OCI-LY7 (cell line): ENCODE data around the gene HEPN1.

ENCODE experiments used
- CTCF ChIP-seq: fragments of 200-600 bp; sonication (generic); conservative IDR thresholded peaks from 2 replicates; pipeline ENCODE4 v1.5.1; 2014; ENCODE audit warnings: mild to moderate bottlenecking, antibody characterized with exemption, low read length, moderate library complexity, mixed read lengths
- EZH2phosphoT487 ChIP-seq: fragments of 200-600 bp; sonication (generic); IDR thresholded peaks from 2 replicates; pipeline ENCODE4 v1.6.1; 2018; ENCODE audit warnings: low read depth, borderline replicate concordance, mild to moderate bottlenecking, mixed run types, antibody characterized with exemption, low read length, moderate library complexity, mixed read lengths

DNA sequence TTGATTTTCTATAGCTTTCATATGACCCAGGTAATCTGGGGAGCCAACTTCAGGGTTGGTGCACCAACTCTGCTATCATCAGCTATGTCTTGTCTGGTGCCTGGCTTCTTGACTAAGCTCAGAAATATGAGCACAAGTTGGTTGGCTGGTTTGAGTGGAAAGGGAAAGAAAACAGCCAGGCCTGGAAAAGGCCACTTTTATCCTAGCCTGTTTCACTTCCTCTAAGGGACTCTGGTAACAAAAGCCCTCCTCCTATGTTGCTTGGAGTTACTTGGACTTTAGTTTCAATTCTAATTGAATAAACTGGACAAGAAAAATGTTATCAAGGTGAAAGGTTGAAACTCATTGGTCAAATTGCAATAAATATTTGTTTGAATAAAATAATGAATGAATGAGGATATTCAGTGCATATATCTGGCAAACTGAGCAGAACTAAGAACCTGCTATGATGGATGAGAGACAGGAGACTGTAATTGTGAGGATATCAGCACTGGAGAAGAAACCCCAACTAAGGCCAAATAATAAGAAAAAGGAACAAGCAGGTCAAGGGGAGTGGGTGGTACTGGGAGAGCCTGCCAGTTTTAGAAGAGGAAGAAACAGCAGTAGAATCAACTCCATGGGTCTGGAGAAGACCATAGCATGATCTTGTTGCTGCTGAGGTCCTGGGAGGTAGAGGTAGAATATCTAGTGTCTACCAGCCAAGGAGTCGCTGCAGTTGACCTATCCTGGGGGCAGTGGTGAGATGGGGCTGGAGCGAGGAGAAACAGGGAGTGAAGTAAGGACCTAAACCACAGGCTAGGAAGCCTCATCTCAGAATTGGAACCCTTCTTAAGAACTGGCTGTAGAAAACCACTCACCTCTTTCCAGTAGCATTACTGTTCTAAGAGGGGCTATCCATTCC, 29.6 kb upstream of the HEPN1 start:
- TF ChIP-seq CTCF, result no peak
- no peak for TF ChIP-seq EZH2phosphoT487
